Measurements from ENCODE around the gene SERTM1. TPM values are rescaled to one million over a fixed set of nuclear protein-coding genes. Genes with fewer than 3 reads are reported as not detected.

SERTM1 gene
- total and polyA plus RNA-seq, 10 of the 15 experiments (the other 5 are each of a cell fraction or from before 2014, with no cell fraction given) = not detected

- no peaks in the 10 kb centered on the region for H4K20me1 ChIP-seq (ENCODE audit: control insufficient read depth, insufficient read depth)
- H3K9ac ChIP-seq (ENCODE audit: control insufficient read depth, insufficient read depth, low read length) = no peak overlapping the region
- WGBS (ENCODE audit: insufficient coverage, insufficient replicate concordance, low lambda C conversion rate, missing lambda C conversion rate) = 7% methylated on average over 1 of the region's 1 CpG
- no peaks in the 10 kb centered on the region for H3K4me1 ChIP-seq (ENCODE audit: control insufficient read depth, insufficient read depth, low read length)
- intact Hi-C loops (cut with micrococcal nuclease; ENCODE audit: unreplicated experiment) (no loop called here), in situ Hi-C loops (cut with MboI) (no loop called here)
- RAD21 ChIA-PET (ENCODE audit: unreplicated experiment) = no interaction called here
- POLR2A ChIA-PET = no interaction called here
- ATAC-seq (no peak), FAIRE-seq (no peak), DNase-seq (ENCODE audit: low read depth, low spot score) (no peak)
- SMC1A ChIA-PET (ENCODE audit: uncharacterized antibody, unreplicated experiment) = no interaction called here
- no peak overlapping the region for H2AFZ ChIP-seq (ENCODE audit: control insufficient read depth, low read depth, low read length)
- H3K4me2 ChIP-seq (ENCODE audit: control insufficient read depth, insufficient read depth) = no peak overlapping the region
- BruUV-seq (replicated peaks) = no TSS peak
- no peaks in the 10 kb centered on the region for H3K27me3 ChIP-seq (replicated peaks in 1 of 2; ENCODE audit: control insufficient read depth in 2 of 2, insufficient read depth in 2 of 2, low read length in 1 of 2)
- CTCF ChIA-PET = no interaction called here
- H3K9me3 ChIP-seq (replicated peaks; ENCODE audit: control insufficient read depth, insufficient read depth, low read length) = no peaks in the 10 kb centered on the region
- H3K27ac ChIP-seq (ENCODE audit: control insufficient read depth, insufficient read depth) = no peak overlapping the region
- no peaks in the 10 kb centered on the region for H3K36me3 ChIP-seq (ENCODE audit: control insufficient read depth in 2 of 2, insufficient read depth in 2 of 2, low read length in 1 of 2)
- H3K4me3 ChIP-seq = no peak overlapping the region
- TF ChIP-seq MYC (IDR thresholded peaks at IDR 0.05; ENCODE audit: insufficient read depth, insufficient read length, insufficient replicate concordance, low read length, severe bottlenecking) = no peak
- no peaks in the 10 kb centered on the region for H3K79me2 ChIP-seq (ENCODE audit: control insufficient read depth, insufficient read depth, low read length)
Measured at GRCh38 chr13:36709136-36709890, 35.5 kb downstream of the SERTM1 start.

- no peaks in the 10 kb centered on the region for H3K79me2 ChIP-seq (ENCODE audit: control insufficient read depth, insufficient read depth, low read length)
- no peaks in the 10 kb centered on the region for H3K27me3 ChIP-seq (replicated peaks in 1 of 2; ENCODE audit: control insufficient read depth in 2 of 2, insufficient read depth in 2 of 2, low read length in 1 of 2)
- ATAC-seq = no peak
- H3K27ac ChIP-seq (ENCODE audit: control insufficient read depth, insufficient read depth) = no peak overlapping the region
- in situ Hi-C loops (cut with MboI) (no loop called here), intact Hi-C loops (cut with micrococcal nuclease; ENCODE audit: unreplicated experiment) (no loop called here)
- ChIA-PET SMC1A (ENCODE audit: uncharacterized antibody, unreplicated experiment) (no interaction called here), POLR2A (interaction anchor here (1.2 kb wide), 1 partner anchor 12 kb away, joined by 3 read pairs; no protein-coding TSS in a partner anchor), RAD21 (ENCODE audit: unreplicated experiment) (no interaction called here), CTCF (no interaction called here)
- no peak overlapping the region for H3K4me3 ChIP-seq
- DNase-seq (ENCODE audit: low read depth, low spot score) = no peak
- H3K9me3 ChIP-seq (replicated peaks; ENCODE audit: control insufficient read depth, insufficient read depth, low read length) = no peaks in the 10 kb centered on the region
- H3K4me2 ChIP-seq (ENCODE audit: control insufficient read depth, insufficient read depth) = no peak overlapping the region
- H4K20me1 ChIP-seq (ENCODE audit: control insufficient read depth, insufficient read depth) = no peaks in the 10 kb centered on the region
- no peak overlapping the region for H2AFZ ChIP-seq (ENCODE audit: control insufficient read depth, low read depth, low read length)
- no peak for FAIRE-seq
- H3K9ac ChIP-seq (ENCODE audit: control insufficient read depth, insufficient read depth, low read length) = no peak overlapping the region
- BruUV-seq (replicated peaks) = no TSS peak
- H3K36me3 ChIP-seq (ENCODE audit: control insufficient read depth in 2 of 2, insufficient read depth in 2 of 2, low read length in 1 of 2) = no peaks in the 10 kb centered on the region
- no peak for TF ChIP-seq HDAC6 (IDR thresholded peaks at IDR 0.05; ENCODE audit: unreplicated experiment)
- TF ChIP-seq ESRRA (IDR thresholded peaks at IDR 0.05; ENCODE audit: low read length) = no peak
- TF ChIP-seq GABPA (IDR thresholded peaks at IDR 0.05; ENCODE audit: low read depth) = no peak
- no peak for TF ChIP-seq TAF1 (IDR thresholded peaks at IDR 0.05; ENCODE audit: borderline replicate concordance, low read depth, low read length)
- TF ChIP-seq HDAC2 (IDR thresholded peaks at IDR 0.05) = no peak
- no peak for TF ChIP-seq ATF3 (IDR thresholded peaks at IDR 0.05; ENCODE audit: borderline replicate concordance, extremely low read depth, low read depth, low read length)
- no peak for TF ChIP-seq RELB (IDR thresholded peaks at IDR 0.05; ENCODE audit: low read depth)
- TF ChIP-seq ZNF687 (IDR thresholded peaks at IDR 0.05) = no peak
- TF ChIP-seq BACH1 (IDR thresholded peaks at IDR 0.05; ENCODE audit: borderline replicate concordance) = no peak
- WGBS (ENCODE audit: insufficient coverage, insufficient replicate concordance, low lambda C conversion rate, missing lambda C conversion rate) = 0% methylated on average over 4 of the region's 4 CpGs
- no peaks in the 10 kb centered on the region for H3K4me1 ChIP-seq (ENCODE audit: control insufficient read depth, insufficient read depth, low read length)
Measured at GRCh38 chr13:36710396-36710795, 36.6 kb downstream of the SERTM1 start.

Data from GM12878 (cell line).